GM10266 (cell line): ENCODE data around the gene CHGA.

ENCODE experiments used
- DNase-seq: peaks from one replicate; pipeline ENCODE4 v3.0.0; 2012; ENCODE audit errors: extremely low spot score
- CTCF ChIP-seq: IDR thresholded peaks from 2 replicates; pipeline ENCODE4 v1.5.1; 2012; ENCODE audit warnings: mild to moderate bottlenecking, low read depth; ENCODE audit not compliant: control insufficient read depth, insufficient read depth; ENCODE audit errors: missing control alignments

CHGA gene

GRCh38 chr14:92962831-92963095 is 39.8 kb downstream of the CHGA start:
- DNase-seq = no peak
- no peak for TF ChIP-seq CTCF

- TF ChIP-seq CTCF = no peak
- no peak for DNase-seq
Observed at GRCh38 chr14:92963301-92964123, 40.6 kb downstream of the CHGA start.

GRCh38 chr14:92964124-92965109 is 41.5 kb downstream of the CHGA start:
- no peak for DNase-seq
- TF ChIP-seq CTCF = no peak

GRCh38 chr14:92965281-92965680 is 42.3 kb downstream of the CHGA start:
- DNase-seq = no peak
- no peak for TF ChIP-seq CTCF

GRCh38 chr14:92967346-92967926 is 44.5 kb downstream of the CHGA start:
- no peak for DNase-seq
- no peak for TF ChIP-seq CTCF

- TF ChIP-seq CTCF = no peak
- no peak for DNase-seq
Observed at GRCh38 chr14:92968291-92969020, 45.5 kb downstream of the CHGA start.
